GM18498 (cell line): ENCODE measurements around the gene MPDZ.
"Not testable (repeated sequence)": the region's sequence is repeated elsewhere in the genome, so short reads cannot be mapped to it uniquely, and the experiment has no call there.

Source experiments
- ATAC-seq: cut with Tn5 transposase; IDR thresholded peaks from one replicate; pipeline ENCODE4 v1.9.1; 2021; ENCODE audit warnings: mild to moderate bottlenecking, moderate library complexity; ENCODE audit not compliant: unreplicated experiment

MPDZ gene

DNA sequence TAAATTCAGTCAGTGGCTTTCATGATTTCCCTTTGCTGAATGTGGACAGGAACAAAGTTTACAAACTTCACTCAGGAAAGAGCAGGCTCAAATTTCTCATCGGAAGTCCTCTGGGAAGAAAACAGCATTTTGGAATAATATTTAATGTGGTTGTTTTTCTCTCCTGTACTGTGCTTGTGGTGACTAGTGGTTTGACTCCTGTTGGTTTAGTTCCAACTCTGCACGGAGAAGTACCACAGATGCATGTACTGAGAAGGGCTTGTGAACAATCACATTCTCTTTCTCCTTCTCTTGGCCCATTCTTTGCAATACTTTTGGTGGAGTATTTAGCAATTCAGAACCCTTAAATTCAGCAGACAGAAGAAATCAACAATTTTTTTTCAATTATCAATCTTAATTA is 13.3 kb downstream of the MPDZ start:
- no peak for ATAC-seq

DNA sequence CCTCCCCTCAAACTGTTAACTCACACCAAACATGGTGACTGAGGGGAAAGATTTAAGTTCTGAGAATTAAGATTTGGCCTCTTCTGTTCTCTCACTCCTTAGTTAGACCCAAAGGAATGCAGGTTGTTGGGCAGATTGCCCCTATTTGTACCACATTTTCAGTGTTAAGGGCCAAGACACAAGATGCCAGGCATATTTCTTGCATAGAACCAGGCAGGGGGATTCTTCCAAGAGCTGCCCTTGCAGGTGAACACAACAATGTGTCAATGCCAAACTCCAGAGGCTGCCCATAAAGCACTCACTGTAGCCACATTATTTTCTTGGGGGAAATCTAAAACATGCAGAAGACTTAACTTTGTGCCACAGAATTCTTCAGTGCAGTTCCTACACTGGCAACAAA is 14.7 kb downstream of the MPDZ start:
- ATAC-seq = no peak

DNA sequence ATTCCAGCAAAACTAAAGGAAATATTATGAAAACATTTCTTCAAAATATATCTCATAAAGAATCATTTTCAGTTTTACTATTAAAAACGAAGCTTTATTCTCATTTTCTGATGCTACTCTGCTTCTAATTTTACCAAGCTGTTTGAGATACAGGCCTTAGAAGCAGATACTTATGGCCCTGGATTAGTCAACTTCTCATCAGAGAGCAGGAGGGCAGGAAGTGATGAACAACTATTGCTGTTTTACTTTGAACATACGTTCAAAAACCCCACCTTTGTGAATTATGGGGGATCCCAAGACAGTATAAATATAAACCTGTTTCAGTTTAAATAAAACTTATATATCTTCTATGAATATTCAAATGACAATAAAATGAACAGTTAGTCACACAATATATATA is 16.0 kb downstream of the MPDZ start:
- ATAC-seq = no peak

DNA sequence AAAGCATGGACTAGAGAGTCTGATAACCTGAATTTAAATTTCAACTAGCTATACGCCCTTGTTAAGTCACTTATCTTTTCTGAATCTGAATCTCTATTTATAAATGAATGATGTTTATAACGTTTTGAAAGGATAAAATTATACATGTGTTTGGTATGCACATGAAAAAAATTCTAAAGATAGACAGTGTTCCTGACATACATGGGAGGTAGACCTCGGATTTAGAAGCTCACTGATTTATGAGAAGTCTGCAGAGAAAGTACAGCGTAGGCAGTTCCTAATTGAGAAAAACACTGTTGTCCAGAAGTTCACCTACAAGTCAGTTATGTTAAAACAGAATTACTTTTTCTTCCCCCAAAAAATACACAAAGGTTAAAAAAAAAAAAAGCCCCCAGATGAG is 26.6 kb downstream of the MPDZ start:
- no peak for ATAC-seq

DNA sequence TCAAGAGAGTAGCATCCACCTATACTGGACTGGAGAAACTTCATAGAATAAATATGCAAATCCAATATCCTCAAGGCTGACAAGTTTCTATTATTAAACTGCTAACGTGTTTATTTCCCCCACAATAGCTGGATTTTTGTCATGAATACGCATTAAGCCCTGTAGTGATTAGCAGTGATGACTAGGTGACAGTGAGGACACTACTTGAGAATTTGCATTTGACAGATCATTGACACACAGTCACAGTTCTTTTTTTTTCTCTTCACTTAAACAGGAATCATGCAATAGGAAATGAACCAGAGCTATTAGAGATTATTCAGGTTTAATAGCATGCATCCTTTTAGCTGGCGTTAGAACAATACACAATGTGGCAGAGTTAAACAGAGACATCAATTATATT is 35.3 kb downstream of the MPDZ start:
- no peak for ATAC-seq

DNA sequence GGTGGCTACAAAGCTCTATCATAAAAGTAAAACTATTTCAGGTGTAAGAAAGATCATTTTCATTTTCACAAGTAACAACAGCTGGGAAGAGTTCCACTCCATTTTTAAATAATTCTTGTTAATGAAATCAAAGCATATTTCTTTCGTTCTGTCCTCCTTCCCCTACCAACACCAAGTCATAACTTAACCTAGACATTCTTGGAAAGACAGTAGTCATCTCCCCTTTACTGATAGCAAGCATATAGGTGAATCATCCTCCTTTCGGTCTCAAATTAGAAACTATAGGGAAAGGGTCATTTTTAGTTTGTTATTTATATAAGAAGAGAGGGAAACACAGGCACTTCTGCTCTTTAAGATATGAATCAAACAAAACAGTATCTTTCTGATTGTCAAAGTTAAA is 38.2 kb downstream of the MPDZ start:
- ATAC-seq = no peak

DNA sequence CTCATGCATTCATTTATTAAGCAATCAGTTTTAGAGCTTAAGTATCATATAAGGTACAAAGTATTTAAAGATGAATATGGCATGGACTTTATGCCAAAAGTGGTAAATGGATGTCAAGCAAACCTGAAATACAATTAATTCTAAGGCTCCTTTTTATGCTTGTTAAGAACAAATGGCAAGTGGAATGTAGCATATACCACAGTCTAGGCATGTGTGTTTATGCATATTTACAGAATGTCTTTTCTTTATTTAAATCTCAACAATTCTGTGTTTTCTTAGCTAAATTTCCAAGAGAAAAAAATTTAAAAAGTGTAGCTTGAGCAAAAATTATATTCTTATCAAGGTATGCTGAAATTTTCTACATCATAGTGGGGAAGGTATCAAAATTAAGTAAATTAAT is 39.8 kb downstream of the MPDZ start:
- no peak for ATAC-seq

DNA sequence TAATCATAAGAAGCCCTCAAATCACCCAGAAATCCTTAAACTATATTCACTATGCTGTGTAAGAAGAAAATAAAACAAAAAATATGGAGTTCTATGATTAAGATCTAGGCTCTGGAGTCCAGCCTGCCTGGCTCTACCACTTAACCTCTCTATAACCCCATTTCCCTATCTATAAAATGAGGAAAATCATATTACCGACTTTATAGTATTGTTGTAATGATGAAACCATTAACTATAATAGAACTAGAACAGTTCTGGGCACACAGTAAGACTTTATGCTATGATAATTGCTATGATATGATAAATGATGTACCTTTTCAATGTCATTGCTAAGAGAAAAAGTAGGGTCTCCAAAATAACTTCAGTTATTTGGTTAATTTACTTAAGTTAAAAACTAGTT is 40.3 kb downstream of the MPDZ start:
- ATAC-seq = no peak

DNA sequence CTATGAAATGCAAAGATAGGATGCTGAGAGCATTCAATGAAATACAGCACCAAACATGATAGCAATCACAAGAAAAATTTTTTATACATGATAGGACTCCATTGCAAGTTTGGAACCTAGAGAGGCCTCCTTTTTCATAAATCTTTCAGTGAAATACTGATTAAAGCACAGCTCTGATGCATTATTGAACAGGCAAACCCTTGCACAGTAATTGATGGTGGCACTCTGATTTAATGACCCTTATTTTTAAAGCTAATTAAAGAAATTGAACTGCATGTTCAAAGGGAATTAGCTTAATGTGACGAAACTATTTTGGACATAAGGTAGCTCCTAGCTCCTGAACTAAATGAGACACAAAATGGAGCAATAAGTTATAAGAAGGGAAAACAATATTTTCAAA is 44.6 kb downstream of the MPDZ start:
- no peak for ATAC-seq

DNA sequence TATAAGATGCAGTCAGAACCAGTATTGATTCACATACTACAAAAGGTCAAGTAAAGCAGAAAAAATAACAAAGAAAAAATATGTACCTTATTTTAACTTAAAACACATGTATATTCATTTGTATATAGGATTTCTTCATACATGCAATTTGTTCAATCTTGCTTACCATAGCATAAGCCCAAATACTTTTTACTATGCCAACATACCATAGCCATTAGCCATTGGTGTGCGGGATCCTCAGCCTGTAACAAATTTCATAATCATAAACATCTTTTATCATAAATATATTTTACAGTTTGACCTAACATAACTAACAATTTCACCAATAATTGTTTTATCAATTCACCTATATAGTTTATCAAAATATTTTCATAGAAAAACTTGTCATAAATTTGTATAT is 51.1 kb downstream of the MPDZ start:
- ATAC-seq = no peak

DNA sequence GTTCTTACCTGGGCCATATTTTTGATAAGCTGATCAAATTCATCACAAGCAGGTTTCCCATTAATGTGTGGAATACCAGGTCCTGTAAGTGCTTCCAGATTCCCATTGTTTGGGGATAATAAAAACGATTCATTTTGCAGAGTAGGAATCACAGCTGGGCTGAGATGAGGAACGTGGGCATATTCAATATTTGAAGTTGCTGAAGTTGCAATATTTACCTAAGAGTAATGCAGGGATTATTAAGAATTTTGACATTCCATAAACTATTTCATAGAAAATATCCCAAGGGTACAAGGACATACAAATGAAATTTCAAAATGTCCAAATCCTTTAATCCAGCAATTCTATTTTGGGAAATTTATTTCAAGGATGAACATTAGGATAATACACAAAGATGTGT is 55.1 kb downstream of the MPDZ start:
- ATAC-seq = no peak

DNA sequence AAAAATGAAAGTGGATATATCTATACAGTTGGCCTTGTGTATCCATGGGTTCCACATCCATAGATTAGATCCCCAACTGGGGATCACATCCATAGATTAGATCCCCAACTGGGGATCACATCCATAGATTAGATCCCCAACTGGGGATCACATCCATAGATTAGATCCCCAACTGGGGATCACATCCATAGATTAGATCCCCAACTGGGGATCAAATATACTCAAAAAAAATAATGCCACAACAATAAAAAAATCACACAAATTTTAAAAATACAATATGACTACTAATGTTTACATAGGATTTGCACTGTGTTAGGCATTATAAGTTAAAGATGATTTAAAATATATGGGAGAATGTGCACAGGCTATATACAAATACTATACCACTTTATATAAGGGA is 56.8 kb downstream of the MPDZ start:
- not testable (repeated sequence) for ATAC-seq

DNA sequence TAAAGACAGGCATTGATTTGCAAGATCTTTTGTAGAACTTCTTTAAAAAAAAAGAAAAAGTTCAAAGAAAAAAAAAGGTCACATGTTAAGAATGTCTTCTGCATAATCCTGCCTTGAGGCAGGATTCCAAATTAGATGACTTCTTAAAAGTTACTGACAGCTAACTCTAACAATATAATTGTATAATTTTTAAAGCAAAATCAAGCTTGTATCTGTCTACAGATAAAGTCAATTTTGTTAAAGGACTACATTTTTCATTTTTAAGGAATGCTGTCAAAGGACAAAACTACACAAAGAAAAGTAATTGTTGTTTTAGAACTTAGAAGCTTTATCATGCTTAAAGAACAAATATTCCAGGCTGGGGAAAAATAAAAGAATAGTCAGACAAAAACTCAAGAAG is 57.8 kb downstream of the MPDZ start:
- no peak for ATAC-seq

DNA sequence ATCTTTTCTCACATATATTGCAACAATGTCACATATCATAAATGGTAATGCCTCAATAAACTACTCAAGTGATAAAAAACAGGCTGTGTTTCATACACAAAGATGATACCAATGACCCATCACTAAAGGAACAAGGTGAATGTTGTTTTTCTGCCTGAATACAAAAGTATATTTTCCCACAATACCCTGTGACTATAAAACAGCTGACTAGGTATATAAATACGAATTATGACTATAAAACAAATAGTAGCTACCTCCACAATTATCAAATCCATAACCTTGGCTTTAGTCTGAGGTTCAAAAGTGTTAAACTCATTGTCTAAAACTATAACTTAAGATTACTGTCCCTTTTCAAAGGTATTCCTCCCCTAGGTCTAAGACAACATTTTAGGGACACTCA is 58.7 kb downstream of the MPDZ start:
- ATAC-seq = no peak

DNA sequence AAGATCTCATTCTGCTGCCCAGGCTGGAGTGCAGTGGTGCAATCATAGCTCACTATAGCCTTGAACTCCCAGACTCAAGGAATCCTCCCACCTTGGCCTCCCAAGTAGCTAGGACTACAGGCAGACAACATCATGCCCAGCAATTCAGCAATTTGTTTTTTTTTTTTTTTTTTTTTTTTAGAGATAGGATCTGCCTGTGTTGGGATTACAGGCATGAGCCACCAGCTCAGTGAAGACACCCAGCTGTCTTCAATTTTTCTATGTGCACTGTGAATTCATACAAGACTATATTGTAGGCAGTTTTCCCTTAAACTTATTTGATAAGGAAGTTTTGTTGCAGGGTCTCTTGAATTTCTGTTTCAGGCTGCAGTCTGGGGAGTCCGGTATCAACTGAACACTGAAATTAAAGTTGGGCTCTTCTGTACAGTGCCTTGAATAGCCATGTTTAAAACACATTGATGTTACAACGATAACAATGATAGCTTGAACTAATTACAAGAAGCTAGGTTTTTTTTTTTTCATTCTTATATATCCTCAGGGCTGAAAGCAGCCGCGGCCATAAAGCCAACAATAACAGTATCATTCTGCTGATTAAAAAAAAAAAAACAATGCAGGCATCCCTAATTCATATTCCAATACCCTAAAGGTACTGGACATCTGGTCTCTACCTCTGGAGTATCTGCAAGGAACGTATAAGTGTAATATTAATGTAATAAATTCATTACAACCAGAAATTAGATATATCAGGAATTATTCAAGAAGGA is 63.5 kb downstream of the MPDZ start:
- ATAC-seq = no peak

DNA sequence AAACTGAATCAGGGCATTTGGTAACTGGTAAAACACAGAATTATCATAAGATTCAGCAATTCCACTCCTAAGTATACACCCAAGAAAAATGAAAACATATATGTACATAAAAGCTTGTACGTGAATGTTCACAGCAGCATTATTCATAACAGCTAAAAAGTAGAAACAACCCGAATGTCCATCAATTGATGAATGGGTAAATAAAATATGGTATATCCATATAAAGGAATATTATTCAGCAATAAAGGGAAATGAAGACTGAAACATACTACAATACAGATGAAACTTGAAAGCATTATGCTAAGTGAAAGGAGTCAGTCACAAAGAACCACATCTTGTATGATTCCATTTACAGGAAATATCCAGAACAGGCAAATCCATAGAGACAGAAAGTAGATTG is 65.5 kb downstream of the MPDZ start:
- no peak for ATAC-seq

DNA sequence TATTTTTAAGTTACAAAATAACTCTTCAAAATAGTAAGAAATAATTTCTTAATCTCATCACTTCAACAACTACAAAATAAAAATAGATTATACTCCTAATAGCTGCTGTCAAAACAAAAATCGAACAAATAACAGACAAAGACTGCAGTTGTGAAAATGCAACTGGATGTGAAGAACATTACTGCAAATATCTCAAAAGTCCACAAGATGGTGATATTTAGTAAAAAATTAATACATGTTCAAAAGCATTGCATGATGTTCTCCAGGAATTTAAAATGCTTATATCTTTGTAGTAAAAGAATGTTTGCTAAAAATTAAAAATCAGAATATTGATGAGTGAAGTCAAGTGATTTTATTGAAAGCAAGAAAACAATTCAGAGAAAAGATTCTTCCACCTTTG is 66.2 kb downstream of the MPDZ start:
- ATAC-seq = no peak

DNA sequence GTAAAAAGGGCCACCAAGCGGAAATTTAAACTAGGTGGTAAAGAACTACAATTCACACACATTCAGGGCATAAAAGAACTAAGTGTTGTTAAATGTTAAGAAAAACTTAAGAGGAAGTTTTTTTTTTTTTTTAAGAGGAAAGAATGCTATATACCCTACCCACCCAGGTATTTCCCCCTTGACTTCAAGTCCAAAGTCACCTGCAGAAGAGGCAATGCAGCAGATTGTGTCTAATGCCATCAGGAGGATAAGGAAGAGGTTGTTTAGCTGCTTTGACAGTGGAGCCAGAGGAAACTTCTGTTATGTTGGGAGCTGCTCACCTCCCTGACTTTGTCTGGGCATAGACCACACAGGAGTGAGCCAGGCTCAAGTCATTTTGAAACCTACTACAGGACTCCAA is 69.2 kb downstream of the MPDZ start:
- no peak for ATAC-seq

DNA sequence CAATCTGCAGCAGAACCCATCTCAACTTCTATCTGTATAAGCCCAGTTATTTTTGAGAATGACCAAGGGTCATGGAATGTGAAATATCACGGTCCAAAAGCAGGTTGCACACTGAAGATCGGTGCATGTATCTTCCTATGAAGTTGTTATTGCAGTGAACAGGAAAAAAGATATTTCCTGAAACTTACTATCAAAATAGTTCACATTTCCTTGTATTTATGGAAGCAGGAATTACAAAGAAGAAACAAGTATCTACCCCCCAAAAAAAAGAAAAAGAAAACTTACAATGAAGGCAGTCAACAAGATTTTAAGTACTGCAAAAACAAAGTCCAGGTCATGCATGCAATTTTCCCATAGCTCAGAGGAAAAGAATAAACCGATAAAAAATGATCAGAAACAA is 70.0 kb downstream of the MPDZ start:
- ATAC-seq = no peak

DNA sequence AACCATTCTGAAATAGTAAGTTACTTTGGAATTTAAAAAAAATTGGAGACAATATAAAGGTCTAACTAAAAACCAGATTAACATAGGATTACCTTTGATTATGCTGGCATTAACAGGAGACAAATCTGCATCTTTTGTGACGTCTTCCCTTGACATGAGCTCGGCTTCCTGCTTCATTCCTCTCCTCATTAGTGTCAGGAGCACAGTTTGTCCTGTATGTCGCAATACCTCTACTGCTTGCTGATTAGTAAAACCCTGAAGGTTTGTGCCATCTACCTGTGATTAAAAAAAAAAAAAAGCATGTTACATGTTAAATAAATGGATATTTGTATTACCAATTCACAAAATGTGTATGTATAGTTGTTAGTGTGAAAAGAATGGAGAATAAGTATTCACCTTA is 73.7 kb downstream of the MPDZ start:
- no peak for ATAC-seq

DNA sequence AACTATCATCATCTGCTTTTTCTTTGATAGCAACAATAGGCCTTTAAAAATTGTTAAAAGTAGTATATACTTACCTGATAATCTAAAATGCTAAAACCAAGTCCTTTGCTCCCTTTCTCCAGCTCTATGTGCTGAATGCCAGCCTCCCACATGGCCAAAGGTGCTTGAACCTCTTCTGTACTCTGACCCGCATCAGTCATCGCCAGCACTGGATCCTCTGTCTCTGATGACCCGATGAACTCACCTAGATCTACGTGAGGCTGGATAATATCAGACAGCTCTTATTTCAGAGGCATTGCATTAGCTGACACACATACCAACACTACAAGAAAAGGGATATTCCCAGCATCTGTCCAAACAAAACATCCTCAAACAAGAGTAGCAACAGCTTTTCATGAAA is 89.5 kb downstream of the MPDZ start:
- ATAC-seq = no peak

DNA sequence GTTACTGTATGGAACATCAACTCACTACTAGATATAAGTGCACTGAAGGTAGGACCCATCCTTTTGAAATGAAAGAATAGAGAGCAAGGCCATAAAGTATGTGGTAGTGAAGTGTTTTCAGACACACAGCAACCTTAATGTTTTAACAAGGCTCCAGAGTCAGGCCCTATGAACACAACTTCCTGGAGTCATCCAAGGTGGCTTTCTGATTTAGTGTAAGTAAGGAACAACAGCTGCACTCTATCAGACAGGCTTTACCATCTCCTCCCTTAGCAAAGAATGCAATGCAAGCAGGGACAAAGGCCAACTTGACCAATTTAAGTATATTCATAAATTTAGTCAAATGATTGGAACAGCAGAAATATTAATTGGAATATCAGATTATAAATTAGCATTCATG is 90.1 kb downstream of the MPDZ start:
- no peak for ATAC-seq

DNA sequence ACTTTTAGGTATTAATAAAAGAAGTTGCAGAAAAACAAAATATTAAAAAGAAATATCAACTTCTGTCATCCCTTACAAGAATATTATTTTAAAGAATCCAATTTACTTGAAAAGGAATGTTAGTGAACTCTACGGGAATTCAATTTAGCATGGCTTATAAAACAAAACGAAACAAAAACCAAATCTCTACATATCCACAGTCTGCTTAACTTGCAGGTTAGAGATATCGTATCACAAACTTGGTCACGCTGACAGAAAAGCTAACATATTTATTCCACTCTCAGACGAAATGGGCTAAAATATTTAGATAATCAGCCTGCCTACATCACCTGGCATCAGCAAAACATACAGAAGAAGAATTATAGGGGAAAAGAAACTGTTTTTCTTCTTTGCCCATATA is 92.7 kb downstream of the MPDZ start:
- ATAC-seq = no peak
